Activated CD8-positive, alpha-beta memory T cell treated with anti-CD3 and anti-CD28 coated beads for 24 hours (primary cell): ENCODE results near the gene PDS5B.

Experiments
- DNase-seq: peaks from one replicate; pipeline ENCODE4 v3.0.0-alpha.2; 2020

PDS5B gene

GRCh38 chr13:32588736-32589135 lies 2.5 kb downstream of the PDS5B start:
- DNase-seq: no peak

GRCh38 chr13:32589471-32589870 lies 3.2 kb downstream of the PDS5B start:
- no peak for DNase-seq

GRCh38 chr13:32590266-32590665 lies 4.0 kb downstream of the PDS5B start:
- DNase-seq: no peak

GRCh38 chr13:32592082-32592481 lies 5.8 kb downstream of the PDS5B start:
- no peak for DNase-seq

GRCh38 chr13:32594157-32594738 lies 8.0 kb downstream of the PDS5B start:
- no peak for DNase-seq

- no peak for DNase-seq
These were observed 9.1 kb downstream of the PDS5B start for GRCh38 chr13:32595306-32595705.

- no peak for DNase-seq
These were observed 14.6 kb downstream of the PDS5B start for GRCh38 chr13:32600890-32601289.

GRCh38 chr13:32609428-32609827 lies 23.2 kb downstream of the PDS5B start:
- DNase-seq: no peak

- no peak for DNase-seq
These were observed 24.3 kb downstream of the PDS5B start for GRCh38 chr13:32610538-32610937.

GRCh38 chr13:32610977-32611376 lies 24.7 kb downstream of the PDS5B start:
- no peak for DNase-seq

- DNase-seq: no peak
These were observed 30.7 kb downstream of the PDS5B start for GRCh38 chr13:32616883-32617511.

GRCh38 chr13:32622827-32623226 lies 36.6 kb downstream of the PDS5B start:
- DNase-seq: no peak

- no peak for DNase-seq
These were observed 38.2 kb downstream of the PDS5B start for GRCh38 chr13:32624441-32624840.

GRCh38 chr13:32627793-32628192 lies 41.5 kb downstream of the PDS5B start:
- DNase-seq: no peak

GRCh38 chr13:32629313-32629712 lies 43.1 kb downstream of the PDS5B start:
- no peak for DNase-seq

- DNase-seq: no peak
These were observed 43.6 kb downstream of the PDS5B start for GRCh38 chr13:32629866-32630265.

GRCh38 chr13:32632343-32632909 lies 46.2 kb downstream of the PDS5B start:
- DNase-seq: no peak

GRCh38 chr13:32636711-32637110 lies 50.5 kb downstream of the PDS5B start:
- no peak for DNase-seq

GRCh38 chr13:32638739-32639138 lies 52.5 kb downstream of the PDS5B start:
- no peak for DNase-seq

GRCh38 chr13:32639502-32640105 lies 53.4 kb downstream of the PDS5B start:
- no peak for DNase-seq

- no peak for DNase-seq
These were observed 56.1 kb downstream of the PDS5B start for GRCh38 chr13:32642316-32642715.

- DNase-seq: no peak
These were observed 56.6 kb downstream of the PDS5B start for GRCh38 chr13:32642858-32643257.

GRCh38 chr13:32645854-32646253 lies 59.6 kb downstream of the PDS5B start:
- peak; percentile 59 for DNase-seq

- no peak for DNase-seq
These were observed 61.7 kb downstream of the PDS5B start for GRCh38 chr13:32647926-32648325.
